Vagina (tissue), 2 donors: ENCODE data around the gene CETP. TPM values are rescaled to one million over a fixed set of nuclear protein-coding genes. Genes with fewer than 3 reads are reported as not detected.

Experiments used
- DNase-seq, 2 donors: peaks; one replicate each; pipeline ENCODE4 v3.0.0-alpha.2; 2017; ENCODE audit errors: extremely low spot score in 2 of 2
- H3K27ac ChIP-seq: fragments of 200-600 bp; sonication (generic); one replicate; pipeline ENCODE4 v1.5.1; 2019
- H3K27me3 ChIP-seq: fragments of 200-600 bp; sonication (generic); one replicate; pipeline ENCODE4 v1.5.1; 2019
- H3K36me3 ChIP-seq, 2 donors: fragments of 200-600 bp; sonication (generic); one replicate each; pipeline ENCODE4 v1.5.1; 2017 to 2019
- H3K4me1 ChIP-seq: fragments of 200-600 bp; sonication (generic); one replicate; pipeline ENCODE4 v1.5.1; 2019
- H3K4me3 ChIP-seq, 2 donors: fragments of 200-600 bp; sonication (generic); 1 replicate in 1 of 2; 2 replicates in 1 of 2; pipeline ENCODE4 v1.5.1; 2016 to 2019
- H3K9me3 ChIP-seq: fragments of 200-600 bp; sonication (generic); one replicate; pipeline ENCODE4 v1.5.1; 2019
- POLR2A ChIP-seq, 2 donors: fragments of 450-650 bp; IDR thresholded peaks; one replicate each; pipeline ENCODE4 v1.6.1; 2017; ENCODE audit warnings: antibody characterized with exemption in 2 of 2, mild to moderate bottlenecking in 2 of 2, moderate library complexity in 2 of 2
- POLR2AphosphoS5 ChIP-seq, 2 donors: sonication (generic); formaldehyde crosslinking; IDR thresholded peaks; one replicate each; pipeline ENCODE4 v1.9.0; 2017; ENCODE audit warnings: antibody characterized with exemption in 2 of 2, mild to moderate bottlenecking in 2 of 2, low read depth in 1 of 2; ENCODE audit not compliant: insufficient read depth in 1 of 2
- intact Hi-C: fragments of 100-400 bp; cut with DNase I; formaldehyde crosslinking; loops from one replicate; pipeline ENCODE4 v1.15.1; 2023
- total RNA-seq: library from RNA; depleted of rRNA; stranded (reverse); fragments of >200 nt; gene quantifications from one replicate; pipeline ENCODE4 v1.2.3, GENCODE V29; 2016
- TF ChIP-seq, protein P1 (sequence below), 3 experiments: fragments of 450-650 bp in 2 of 3; fragments of 200-600 bp in 1 of 3; sonication (generic) in 1 of 3; IDR thresholded peaks; one replicate each; pipeline ENCODE4 v1.5.1; 2017 to 2019; ENCODE audit warnings: antibody characterized with exemption in 3 of 3, mild to moderate bottlenecking in 2 of 3, moderate library complexity in 2 of 3

The CETP gene
- total RNA-seq, 1 donor from 2014 or later: not detected

DNA sequence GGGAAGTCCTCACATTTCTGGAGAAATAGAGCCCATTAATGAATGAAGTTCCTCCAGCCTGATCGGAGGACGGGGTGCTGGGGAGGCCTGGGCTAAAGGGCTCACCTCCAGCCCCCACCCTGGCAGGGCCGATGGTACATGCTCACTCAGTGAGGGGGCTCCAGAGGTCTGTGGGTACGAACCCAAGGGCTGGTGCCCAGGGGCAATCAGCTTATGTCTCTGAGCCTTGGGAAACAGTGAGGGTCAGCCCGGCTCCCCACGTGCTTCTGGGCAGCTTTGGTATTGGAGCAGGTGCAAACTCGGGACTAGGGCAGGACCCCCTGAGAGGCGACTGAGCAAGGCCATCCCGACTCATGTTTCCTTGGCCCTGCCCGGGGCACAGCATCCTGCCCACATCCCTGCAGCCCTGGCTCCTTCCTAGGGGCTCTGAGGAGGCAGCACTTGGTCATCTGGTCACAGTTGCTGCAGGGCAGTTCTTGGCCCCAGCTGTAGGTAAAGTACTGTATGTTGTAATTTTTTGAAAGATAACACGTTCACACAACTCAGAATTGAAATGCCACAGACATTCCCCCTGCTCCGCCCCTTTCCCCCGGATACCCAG, 969 bp upstream of the CETP start:
- no peaks in the 10 kb centered on the region for H3K27me3 ChIP-seq
- H3K4me3 ChIP-seq: no peak overlapping the region
- H3K36me3 ChIP-seq: no peaks in the 10 kb centered on the region
- H3K9me3 ChIP-seq: no peaks in the 10 kb centered on the region
- intact Hi-C loops: no loop called here
- no peak for TF ChIP-seq POLR2A (IDR thresholded peaks at IDR 0.05)
- no peak for TF ChIP-seq POLR2AphosphoS5 (IDR thresholded peaks at IDR 0.05; ENCODE audit: insufficient read depth in 1 of 2, low read depth in 1 of 2)
- TF ChIP-seq, protein P1, sequence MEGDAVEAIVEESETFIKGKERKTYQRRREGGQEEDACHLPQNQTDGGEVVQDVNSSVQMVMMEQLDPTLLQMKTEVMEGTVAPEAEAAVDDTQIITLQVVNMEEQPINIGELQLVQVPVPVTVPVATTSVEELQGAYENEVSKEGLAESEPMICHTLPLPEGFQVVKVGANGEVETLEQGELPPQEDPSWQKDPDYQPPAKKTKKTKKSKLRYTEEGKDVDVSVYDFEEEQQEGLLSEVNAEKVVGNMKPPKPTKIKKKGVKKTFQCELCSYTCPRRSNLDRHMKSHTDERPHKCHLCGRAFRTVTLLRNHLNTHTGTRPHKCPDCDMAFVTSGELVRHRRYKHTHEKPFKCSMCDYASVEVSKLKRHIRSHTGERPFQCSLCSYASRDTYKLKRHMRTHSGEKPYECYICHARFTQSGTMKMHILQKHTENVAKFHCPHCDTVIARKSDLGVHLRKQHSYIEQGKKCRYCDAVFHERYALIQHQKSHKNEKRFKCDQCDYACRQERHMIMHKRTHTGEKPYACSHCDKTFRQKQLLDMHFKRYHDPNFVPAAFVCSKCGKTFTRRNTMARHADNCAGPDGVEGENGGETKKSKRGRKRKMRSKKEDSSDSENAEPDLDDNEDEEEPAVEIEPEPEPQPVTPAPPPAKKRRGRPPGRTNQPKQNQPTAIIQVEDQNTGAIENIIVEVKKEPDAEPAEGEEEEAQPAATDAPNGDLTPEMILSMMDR (IDR thresholded peaks at IDR 0.05): no peak
- DNase-seq: no peak
- no peak overlapping the region for H3K27ac ChIP-seq
- peaks cover 12% of the 10 kb centered on the region for H3K4me1 ChIP-seq

DNA sequence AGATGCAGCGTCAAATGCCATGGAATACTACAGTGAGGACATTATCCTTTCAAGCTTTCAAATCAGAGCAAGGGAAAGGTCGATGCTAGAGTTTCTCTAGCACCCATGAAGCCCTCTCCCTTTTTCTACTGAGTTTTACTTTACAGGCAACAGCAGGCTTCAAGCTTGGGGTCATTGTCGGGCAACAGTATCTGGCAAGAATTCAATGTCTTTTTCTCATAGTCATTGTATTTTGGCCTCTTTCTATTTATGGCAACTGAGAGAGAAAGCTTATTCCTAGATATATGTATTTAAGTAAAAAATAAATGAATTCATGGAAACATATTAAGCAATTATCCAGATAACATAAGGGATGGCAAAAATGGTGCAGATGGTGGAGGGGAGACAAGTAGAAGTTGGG, 364 bp upstream of the CETP start:
- H3K36me3 ChIP-seq: no peaks in the 10 kb centered on the region
- H3K27me3 ChIP-seq: no peaks in the 10 kb centered on the region
- TF ChIP-seq POLR2AphosphoS5 (IDR thresholded peaks at IDR 0.05; ENCODE audit: insufficient read depth in 1 of 2, low read depth in 1 of 2) (no peak), POLR2A (IDR thresholded peaks at IDR 0.05) (no peak)
- TF ChIP-seq, protein P1 (IDR thresholded peaks at IDR 0.05): no peak
- intact Hi-C loops: no loop called here
- no peak overlapping the region for H3K4me3 ChIP-seq
- no peak overlapping the region for H3K27ac ChIP-seq
- peaks cover 12% of the 10 kb centered on the region for H3K4me1 ChIP-seq
- no peaks in the 10 kb centered on the region for H3K9me3 ChIP-seq
- DNase-seq: no peak

DNA sequence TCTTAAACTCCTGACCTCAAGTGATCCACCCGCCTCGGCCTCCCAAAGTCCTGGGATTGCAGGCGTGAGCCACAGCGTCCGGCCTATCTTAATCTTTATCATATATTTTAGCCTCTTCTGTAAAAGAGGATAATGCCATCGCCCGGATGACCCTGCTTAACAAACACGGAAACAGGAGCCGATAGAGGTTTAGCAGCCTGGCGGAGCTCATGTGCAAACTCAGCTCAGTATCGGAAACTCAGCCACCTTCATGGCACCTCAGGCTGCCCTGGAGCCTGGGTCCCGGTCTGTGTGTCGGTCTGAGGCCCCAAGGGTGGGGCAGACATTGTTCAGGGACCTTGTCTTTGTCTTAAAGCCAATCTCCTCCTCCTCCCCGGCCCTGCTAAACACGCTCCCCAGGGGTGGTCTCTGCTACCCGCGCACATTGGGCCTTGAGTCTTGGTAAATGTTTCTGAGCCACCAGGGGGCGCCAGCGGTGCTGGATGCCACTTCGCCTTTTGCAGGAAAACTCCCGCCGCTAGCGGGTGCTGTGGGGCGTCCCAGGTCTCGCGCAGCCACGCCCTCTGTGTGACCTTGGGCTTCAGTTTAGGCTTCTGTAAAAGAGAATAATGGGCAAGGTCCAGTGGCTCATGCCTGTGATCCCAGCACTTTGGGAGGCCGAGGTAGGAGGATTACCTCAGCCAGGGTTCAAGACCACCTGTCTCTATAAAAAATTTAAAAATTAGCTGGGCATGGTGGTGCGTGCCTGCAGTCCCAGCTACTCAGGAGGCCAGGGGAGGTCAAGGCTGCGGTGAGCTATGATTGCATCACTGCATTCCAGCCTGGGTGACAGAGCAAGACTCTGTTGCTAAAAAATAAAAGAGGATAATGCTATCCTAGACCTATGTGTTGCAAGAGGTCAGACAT, 2.7 kb downstream of the CETP start:
- no peak overlapping the region for H3K4me3 ChIP-seq
- intact Hi-C loops: no loop called here
- no peak for DNase-seq
- peaks cover 12% of the 10 kb centered on the region for H3K4me1 ChIP-seq
- H3K27me3 ChIP-seq: no peaks in the 10 kb centered on the region
- no peak overlapping the region for H3K27ac ChIP-seq
- H3K36me3 ChIP-seq: no peaks in the 10 kb centered on the region
- H3K9me3 ChIP-seq: no peaks in the 10 kb centered on the region
- TF ChIP-seq, protein P1 (IDR thresholded peaks at IDR 0.05): peak; percentile 54 to 69 (median 69)
- TF ChIP-seq POLR2AphosphoS5 (IDR thresholded peaks at IDR 0.05; ENCODE audit: insufficient read depth in 1 of 2, low read depth in 1 of 2): peak in 1 of 2 donors; percentile 28
- no peak for TF ChIP-seq POLR2A (IDR thresholded peaks at IDR 0.05)

DNA sequence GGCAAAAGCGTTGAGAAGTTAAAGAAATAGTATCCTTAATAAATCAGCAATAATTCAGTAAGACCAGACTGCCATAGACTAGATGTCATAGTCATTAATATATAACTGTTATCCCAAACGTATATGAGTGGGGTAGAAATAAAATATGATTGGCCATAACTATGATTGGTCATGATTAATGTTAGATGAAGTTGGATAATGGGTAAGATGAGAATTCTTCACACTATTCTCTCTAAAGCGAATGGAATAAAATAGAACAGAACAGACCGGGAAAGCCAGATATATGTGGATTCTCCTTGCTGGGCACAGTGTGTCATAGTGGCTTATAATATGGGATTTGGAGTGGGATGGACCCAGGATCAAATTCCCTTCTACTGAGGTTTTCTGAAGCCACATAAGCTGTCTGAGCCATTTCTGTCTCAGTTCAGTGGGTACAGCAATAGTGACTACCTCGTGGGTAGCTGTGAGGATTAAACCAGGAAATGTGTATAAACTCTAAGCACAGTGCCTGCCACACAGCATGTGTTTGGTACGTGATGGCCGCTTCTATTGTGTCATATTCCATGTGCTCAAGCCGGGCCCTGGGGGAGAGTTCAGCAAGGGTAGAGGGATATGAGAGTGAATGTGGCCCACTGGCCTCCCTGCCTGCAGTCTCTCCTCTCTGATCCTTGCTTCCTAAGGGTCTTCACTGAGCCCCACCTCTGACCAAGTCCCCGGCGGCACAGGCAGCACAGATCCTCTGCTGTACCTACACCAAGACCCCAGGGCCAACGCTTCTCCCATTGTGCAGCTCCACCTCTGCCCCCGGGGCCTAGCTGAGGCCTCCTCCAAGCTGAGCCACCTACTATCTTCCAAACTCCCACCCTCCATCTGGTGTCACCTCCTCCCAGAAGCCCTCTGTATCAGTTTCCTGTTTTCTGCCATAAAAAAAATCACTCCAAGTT, 3.7 kb downstream of the CETP start:
- no peaks in the 10 kb centered on the region for H3K9me3 ChIP-seq
- H3K4me3 ChIP-seq: no peak overlapping the region
- intact Hi-C loops: no loop called here
- peaks cover 12% of the 10 kb centered on the region for H3K4me1 ChIP-seq
- DNase-seq: no peak
- no peak for TF ChIP-seq POLR2A (IDR thresholded peaks at IDR 0.05)
- TF ChIP-seq POLR2AphosphoS5 (IDR thresholded peaks at IDR 0.05; ENCODE audit: insufficient read depth in 1 of 2, low read depth in 1 of 2): no peak
- TF ChIP-seq, protein P1 (IDR thresholded peaks at IDR 0.05): no peak
- no peaks in the 10 kb centered on the region for H3K36me3 ChIP-seq
- H3K27ac ChIP-seq: no peak overlapping the region
- no peaks in the 10 kb centered on the region for H3K27me3 ChIP-seq
